Measurements from ENCODE around the gene DIP2C. TPM values are rescaled to one million over a fixed set of nuclear protein-coding genes. Genes with fewer than 3 reads are reported as not detected.
A peak's percentile ranks its signal among the peaks of the same experiment; 100 is the strongest.

Gene DIP2C
- polyA plus RNA-seq, 1 of the 3 experiments (the other 2 are of a cell fraction) = 8.7 TPM

DNA sequence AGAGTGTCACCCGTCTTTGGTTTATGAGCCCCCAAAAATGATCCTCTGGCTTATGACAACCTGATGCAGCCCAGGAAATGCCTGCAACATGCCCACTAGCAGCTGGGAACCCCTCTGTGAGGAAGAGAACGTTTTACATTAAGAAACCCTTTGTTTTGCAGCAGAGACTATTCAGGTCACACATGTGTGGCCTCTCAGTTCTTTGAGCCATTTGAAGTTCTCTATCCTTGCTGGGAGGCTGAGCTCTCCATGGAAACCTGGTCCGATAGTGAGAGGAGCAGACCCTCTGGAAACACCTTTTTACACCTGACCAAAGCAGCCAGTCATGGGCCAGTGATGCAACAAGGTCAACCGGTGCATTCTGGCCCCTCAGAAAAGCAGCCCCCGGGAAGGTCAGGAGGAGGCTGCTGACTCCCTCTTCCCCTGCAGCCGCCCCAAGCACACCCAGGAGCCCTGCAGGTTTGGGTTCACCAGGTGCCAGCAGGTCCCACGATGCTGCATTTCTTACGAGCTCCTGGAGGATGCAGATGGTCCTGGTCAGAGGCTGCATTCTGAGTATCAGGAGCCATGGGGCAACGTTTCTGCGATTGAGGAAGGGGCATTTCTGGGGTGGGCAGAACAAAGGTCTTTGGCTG, 419.9 kb downstream of the DIP2C start (continued):
- TF ChIP-seq, protein P1, sequence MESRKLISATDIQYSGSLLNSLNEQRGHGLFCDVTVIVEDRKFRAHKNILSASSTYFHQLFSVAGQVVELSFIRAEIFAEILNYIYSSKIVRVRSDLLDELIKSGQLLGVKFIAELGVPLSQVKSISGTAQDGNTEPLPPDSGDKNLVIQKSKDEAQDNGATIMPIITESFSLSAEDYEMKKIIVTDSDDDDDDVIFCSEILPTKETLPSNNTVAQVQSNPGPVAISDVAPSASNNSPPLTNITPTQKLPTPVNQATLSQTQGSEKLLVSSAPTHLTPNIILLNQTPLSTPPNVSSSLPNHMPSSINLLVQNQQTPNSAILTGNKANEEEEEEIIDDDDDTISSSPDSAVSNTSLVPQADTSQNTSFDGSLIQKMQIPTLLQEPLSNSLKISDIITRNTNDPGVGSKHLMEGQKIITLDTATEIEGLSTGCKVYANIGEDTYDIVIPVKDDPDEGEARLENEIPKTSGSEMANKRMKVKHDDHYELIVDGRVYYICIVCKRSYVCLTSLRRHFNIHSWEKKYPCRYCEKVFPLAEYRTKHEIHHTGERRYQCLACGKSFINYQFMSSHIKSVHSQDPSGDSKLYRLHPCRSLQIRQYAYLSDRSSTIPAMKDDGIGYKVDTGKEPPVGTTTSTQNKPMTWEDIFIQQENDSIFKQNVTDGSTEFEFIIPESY (IDR thresholded peaks at IDR 0.05; ENCODE audit: borderline replicate concordance, low read depth) = no peak
- TF ChIP-seq GABPA (IDR thresholded peaks at IDR 0.05; ENCODE audit: low read depth) (no peak), FOSL2 (IDR thresholded peaks at IDR 0.05; ENCODE audit: borderline replicate concordance, low read depth) (no peak)

DNA sequence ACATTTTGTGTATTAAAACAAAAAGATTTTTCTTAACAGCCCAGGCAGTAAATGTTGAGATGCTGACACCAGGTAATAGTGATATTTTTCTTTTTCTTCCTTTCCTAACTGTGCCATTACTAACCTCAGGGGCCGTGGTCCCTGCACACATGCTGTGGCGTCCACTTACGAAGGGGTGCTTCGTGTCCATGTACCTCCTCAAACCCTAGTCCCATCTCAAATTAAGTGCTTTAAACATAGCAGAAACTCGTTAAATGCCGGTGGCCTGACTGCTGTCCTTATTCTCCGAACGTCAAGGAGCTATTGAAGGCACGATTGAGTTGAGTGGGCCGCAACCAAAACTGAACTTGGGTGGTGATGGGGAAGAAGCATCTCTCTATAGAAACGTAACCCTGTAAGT, 421.8 kb downstream of the DIP2C start:
- CTCF ChIA-PET = interaction anchor here (0.6 to 0.9 kb wide), 2 partner anchors 20 to 24 kb away, joined by 3 to 4 read pairs; no protein-coding TSS in a partner anchor
- no peaks in the 10 kb centered on the region for H3K9me2 ChIP-seq
- POLR2A ChIA-PET = interaction anchor here (0.5 kb wide), 1 partner anchor 10 kb away, joined by 3 read pairs; no protein-coding TSS in a partner anchor
- peaks cover 2 to 3% of the 10 kb centered on the region in 2 experiments for H3K36me3 ChIP-seq (replicated peaks in 1 of 2; ENCODE audit: control insufficient read depth in 1 of 2, insufficient read depth in 2 of 2, low read length in 1 of 2)
- peaks cover 29% of the 10 kb centered on the region for H3F3A ChIP-seq (replicated peaks; ENCODE audit: insufficient read depth)
- H4K20me1 ChIP-seq (ENCODE audit: insufficient read depth) = no peaks in the 10 kb centered on the region
- no peak overlapping the region for H2AFZ ChIP-seq (ENCODE audit: low read depth)
- DNase-seq = no peak
- H3K4me2 ChIP-seq = peak overlapping the region; percentile 63; the same call in 1 of the 2 replicates
- no peak overlapping the region for H3K9ac ChIP-seq
- no peak overlapping the region for H3K4me3 ChIP-seq (ENCODE audit: low read depth in 2 of 2, low read length in 1 of 2)
- H3K9me3 ChIP-seq = no peaks in the 10 kb centered on the region
- no peaks in the 10 kb centered on the region for H3K27me3 ChIP-seq (ENCODE audit: insufficient read depth)
- 97% methylated on average over 11 of the region's 11 CpGs for WGBS (ENCODE audit: low lambda C conversion rate)
- H3K27ac ChIP-seq (ENCODE audit: low read depth in 2 of 2, low read length in 1 of 2) = peak overlapping the region; percentile 65 to 75; a peak in 2 of 4 replicates
- no peaks in the 10 kb centered on the region for H3K79me2 ChIP-seq (ENCODE audit: insufficient read depth)
- H3K4me1 ChIP-seq (ENCODE audit: control insufficient read depth in 1 of 2, insufficient read depth in 2 of 2, low read depth in 1 of 2, low read length in 1 of 2) = peaks cover 7 to 25% of the 10 kb centered on the region in 2 experiments; a peak in 3 of 4 replicates
- TF ChIP-seq TAF1 (IDR thresholded peaks at IDR 0.05; ENCODE audit: borderline replicate concordance, low read depth, low read length) (no peak), CHD2 (IDR thresholded peaks at IDR 0.05; ENCODE audit: low read length, partially characterized antibody) (no peak), JUND (IDR thresholded peaks at IDR 0.05) (no peak), RXRA (IDR thresholded peaks at IDR 0.05; ENCODE audit: borderline replicate concordance, low read depth) (no peak), YY1 (IDR thresholded peaks at IDR 0.05; ENCODE audit: low read depth) (no peak), FOXJ3 (CRISPR knock-in tag; IDR thresholded peaks at IDR 0.05) (no peak), GATA2 (CRISPR knock-in tag; IDR thresholded peaks at IDR 0.05) (no peak), GABPA (IDR thresholded peaks at IDR 0.05; ENCODE audit: low read depth) (no peak), RFX5 (IDR thresholded peaks at IDR 0.05; ENCODE audit: low read length) (no peak), ELF1 (IDR thresholded peaks at IDR 0.05) (no peak), FOSL2 (IDR thresholded peaks at IDR 0.05; ENCODE audit: borderline replicate concordance, low read depth) (no peak)
- TF ChIP-seq, protein P2, sequence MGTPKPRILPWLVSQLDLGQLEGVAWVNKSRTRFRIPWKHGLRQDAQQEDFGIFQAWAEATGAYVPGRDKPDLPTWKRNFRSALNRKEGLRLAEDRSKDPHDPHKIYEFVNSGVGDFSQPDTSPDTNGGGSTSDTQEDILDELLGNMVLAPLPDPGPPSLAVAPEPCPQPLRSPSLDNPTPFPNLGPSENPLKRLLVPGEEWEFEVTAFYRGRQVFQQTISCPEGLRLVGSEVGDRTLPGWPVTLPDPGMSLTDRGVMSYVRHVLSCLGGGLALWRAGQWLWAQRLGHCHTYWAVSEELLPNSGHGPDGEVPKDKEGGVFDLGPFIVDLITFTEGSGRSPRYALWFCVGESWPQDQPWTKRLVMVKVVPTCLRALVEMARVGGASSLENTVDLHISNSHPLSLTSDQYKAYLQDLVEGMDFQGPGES (IDR thresholded peaks at IDR 0.05; ENCODE audit: low read depth, low read length) = no peak
- TF ChIP-seq, protein P3, sequence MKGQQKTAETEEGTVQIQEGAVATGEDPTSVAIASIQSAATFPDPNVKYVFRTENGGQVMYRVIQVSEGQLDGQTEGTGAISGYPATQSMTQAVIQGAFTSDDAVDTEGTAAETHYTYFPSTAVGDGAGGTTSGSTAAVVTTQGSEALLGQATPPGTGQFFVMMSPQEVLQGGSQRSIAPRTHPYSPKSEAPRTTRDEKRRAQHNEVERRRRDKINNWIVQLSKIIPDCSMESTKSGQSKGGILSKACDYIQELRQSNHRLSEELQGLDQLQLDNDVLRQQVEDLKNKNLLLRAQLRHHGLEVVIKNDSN (IDR thresholded peaks at IDR 0.05; ENCODE audit: borderline replicate concordance, low read depth) = no peak
- TF ChIP-seq, protein P4, sequence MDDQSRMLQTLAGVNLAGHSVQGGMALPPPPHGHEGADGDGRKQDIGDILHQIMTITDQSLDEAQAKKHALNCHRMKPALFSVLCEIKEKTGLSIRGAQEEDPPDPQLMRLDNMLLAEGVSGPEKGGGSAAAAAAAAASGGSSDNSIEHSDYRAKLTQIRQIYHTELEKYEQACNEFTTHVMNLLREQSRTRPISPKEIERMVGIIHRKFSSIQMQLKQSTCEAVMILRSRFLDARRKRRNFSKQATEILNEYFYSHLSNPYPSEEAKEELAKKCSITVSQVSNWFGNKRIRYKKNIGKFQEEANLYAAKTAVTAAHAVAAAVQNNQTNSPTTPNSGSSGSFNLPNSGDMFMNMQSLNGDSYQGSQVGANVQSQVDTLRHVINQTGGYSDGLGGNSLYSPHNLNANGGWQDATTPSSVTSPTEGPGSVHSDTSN (IDR thresholded peaks at IDR 0.05) = no peak
